Breast epithelium (tissue), 3 donors: ENCODE measurements around the gene ATN1.

Experiments
- POLR2A ChIP-seq: fragments of 450-650 bp; IDR thresholded peaks from one replicate; pipeline ENCODE4 v1.6.1; 2016; ENCODE audit warnings: antibody characterized with exemption, mild to moderate bottlenecking, moderate library complexity
- POLR2AphosphoS5 ChIP-seq, 3 donors: sonication (generic); formaldehyde crosslinking; IDR thresholded peaks; one replicate each; pipeline ENCODE4 v1.6.1; 2017; ENCODE audit warnings: antibody characterized with exemption in 3 of 3

DNA sequence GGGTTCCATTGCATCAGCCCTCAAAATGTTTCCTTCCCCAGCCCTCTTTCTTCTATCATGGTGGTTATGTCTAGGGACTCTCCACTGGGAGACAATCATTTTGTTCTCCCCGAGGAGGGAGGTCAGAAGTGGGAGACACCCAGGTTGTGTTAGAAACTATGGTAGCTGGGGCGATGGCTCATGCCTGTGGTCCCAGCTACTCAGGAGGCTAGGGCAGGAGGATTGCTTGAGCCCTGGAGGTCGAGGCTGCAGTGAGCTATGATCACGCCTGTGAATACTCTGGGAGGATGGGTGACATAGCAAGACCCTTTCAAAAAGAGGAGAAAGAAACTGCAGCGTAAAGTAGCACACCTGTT lies 36.1 kb upstream of the ATN1 start:
- no peak for TF ChIP-seq POLR2AphosphoS5 (IDR thresholded peaks at IDR 0.05)
- no peak for TF ChIP-seq POLR2A
